Body of pancreas (tissue), 4 donors: Measurements from ENCODE around the gene TUBGCP6.

Experiments used
- CTCF ChIP-seq, 7 experiments: fragments of 450-650 bp in 4 of 7; fragments of 200-600 bp in 3 of 7; sonication (generic) in 3 of 7; IDR thresholded peaks; one replicate each; pipeline ENCODE4 v1.5.1; 2016 to 2019; ENCODE audit warnings: antibody characterized with exemption in 7 of 7
- POLR2A ChIP-seq, 3 donors: fragments of 450-650 bp; IDR thresholded peaks; one replicate each; pipeline ENCODE4 v1.6.1; 2016; ENCODE audit warnings: antibody characterized with exemption in 3 of 3, mild to moderate bottlenecking in 2 of 3

GRCh38 chr22:50286275-50286674, 41.5 kb upstream of the TUBGCP6 start:
- no peak for TF ChIP-seq CTCF (IDR thresholded peaks at IDR 0.05)
- no peak for TF ChIP-seq POLR2A (IDR thresholded peaks at IDR 0.05)
